SK-N-SH treated with all-trans-retinoic acid at 6 μM for 48 hours (cell line): ENCODE results near the gene CCT3.

Experiments used
- ARNTL ChIP-seq: fragments of 450-650 bp; formaldehyde crosslinking; IDR thresholded peaks from 2 replicates; pipeline ENCODE4 v1.5.0; 2020; ENCODE audit warnings: low read depth, mild to moderate bottlenecking, moderate library complexity, borderline replicate concordance
- CSDC2 ChIP-seq: fragments of 250-450 bp; sonication (Bioruptor Pico); IDR thresholded peaks from 2 replicates; pipeline ENCODE4 v1.5.0; 2020; ENCODE audit warnings: mild to moderate bottlenecking, moderate library complexity
- ESRRG ChIP-seq: fragments of 250-450 bp; sonication (Bioruptor Pico); IDR thresholded peaks from 2 replicates; pipeline ENCODE4 v1.6.1; 2021; ENCODE audit warnings: mild to moderate bottlenecking
- OSR1 ChIP-seq: fragments of 250-450 bp; sonication (Bioruptor Pico); IDR thresholded peaks from 2 replicates; pipeline ENCODE4 v1.8.0; 2022; ENCODE audit warnings: moderate library complexity, mild to moderate bottlenecking, inconsistent platforms
- RARB ChIP-seq: fragments of 250-450 bp; sonication (Bioruptor Pico); IDR thresholded peaks from 2 replicates; pipeline ENCODE4 v1.8.0; 2021; ENCODE audit warnings: mild to moderate bottlenecking, moderate library complexity
- ZFP3 ChIP-seq: fragments of 250-450 bp; sonication (Bioruptor Pico); IDR thresholded peaks from 2 replicates; pipeline ENCODE4 v1.5.0; 2020; ENCODE audit warnings: mild to moderate bottlenecking, moderate library complexity
- TF ChIP-seq, protein P1 (sequence below): fragments of 250-450 bp; sonication (Bioruptor Pico); IDR thresholded peaks from 2 replicates; pipeline ENCODE4 v1.5.1; 2021; ENCODE audit warnings: mild to moderate bottlenecking, moderate library complexity
- TF ChIP-seq, protein P2 (sequence below): fragments of 250-450 bp; sonication (Bioruptor Pico); IDR thresholded peaks from 2 replicates; pipeline ENCODE4 v1.8.0; 2021; ENCODE audit warnings: low read depth, mild to moderate bottlenecking, moderate library complexity, borderline replicate concordance
- TF ChIP-seq, protein P3 (sequence below): fragments of 250-450 bp; sonication (Bioruptor Pico); IDR thresholded peaks from 2 replicates; pipeline ENCODE4 v1.8.0; 2020; ENCODE audit warnings: mild to moderate bottlenecking, moderate library complexity, borderline replicate concordance

DNA sequence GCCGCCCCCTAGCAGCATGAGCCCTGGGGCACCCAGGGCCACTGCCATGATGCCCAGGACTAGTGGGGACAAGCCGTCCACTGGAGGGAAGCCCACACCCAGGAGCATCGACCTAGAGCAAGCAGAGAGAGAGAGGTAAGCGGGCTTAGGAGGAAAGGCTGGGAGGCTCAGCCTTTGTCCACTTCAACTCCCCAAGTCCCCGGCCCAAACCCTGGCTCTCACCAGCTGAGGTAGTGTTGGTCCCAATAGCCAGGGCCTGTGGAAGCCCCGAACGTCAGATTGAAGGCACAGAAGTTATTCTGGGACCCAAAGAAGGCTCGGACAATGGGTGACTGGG, 45.0 kb downstream of the CCT3 start:
- TF ChIP-seq ARNTL (CRISPR knock-in tag) (no peak), ESRRG (CRISPR knock-in tag) (no peak), ZFP3 (CRISPR knock-in tag) (no peak), CSDC2 (no peak), OSR1 (CRISPR knock-in tag) (no peak), RARB (CRISPR knock-in tag) (no peak)
- TF ChIP-seq, protein P1, sequence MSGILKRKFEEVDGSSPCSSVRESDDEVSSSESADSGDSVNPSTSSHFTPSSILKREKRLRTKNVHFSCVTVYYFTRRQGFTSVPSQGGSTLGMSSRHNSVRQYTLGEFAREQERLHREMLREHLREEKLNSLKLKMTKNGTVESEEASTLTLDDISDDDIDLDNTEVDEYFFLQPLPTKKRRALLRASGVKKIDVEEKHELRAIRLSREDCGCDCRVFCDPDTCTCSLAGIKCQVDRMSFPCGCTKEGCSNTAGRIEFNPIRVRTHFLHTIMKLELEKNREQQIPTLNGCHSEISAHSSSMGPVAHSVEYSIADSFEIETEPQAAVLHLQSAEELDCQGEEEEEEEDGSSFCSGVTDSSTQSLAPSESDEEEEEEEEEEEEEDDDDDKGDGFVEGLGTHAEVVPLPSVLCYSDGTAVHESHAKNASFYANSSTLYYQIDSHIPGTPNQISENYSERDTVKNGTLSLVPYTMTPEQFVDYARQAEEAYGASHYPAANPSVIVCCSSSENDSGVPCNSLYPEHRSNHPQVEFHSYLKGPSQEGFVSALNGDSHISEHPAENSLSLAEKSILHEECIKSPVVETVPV, result no peak
- TF ChIP-seq, protein P2, sequence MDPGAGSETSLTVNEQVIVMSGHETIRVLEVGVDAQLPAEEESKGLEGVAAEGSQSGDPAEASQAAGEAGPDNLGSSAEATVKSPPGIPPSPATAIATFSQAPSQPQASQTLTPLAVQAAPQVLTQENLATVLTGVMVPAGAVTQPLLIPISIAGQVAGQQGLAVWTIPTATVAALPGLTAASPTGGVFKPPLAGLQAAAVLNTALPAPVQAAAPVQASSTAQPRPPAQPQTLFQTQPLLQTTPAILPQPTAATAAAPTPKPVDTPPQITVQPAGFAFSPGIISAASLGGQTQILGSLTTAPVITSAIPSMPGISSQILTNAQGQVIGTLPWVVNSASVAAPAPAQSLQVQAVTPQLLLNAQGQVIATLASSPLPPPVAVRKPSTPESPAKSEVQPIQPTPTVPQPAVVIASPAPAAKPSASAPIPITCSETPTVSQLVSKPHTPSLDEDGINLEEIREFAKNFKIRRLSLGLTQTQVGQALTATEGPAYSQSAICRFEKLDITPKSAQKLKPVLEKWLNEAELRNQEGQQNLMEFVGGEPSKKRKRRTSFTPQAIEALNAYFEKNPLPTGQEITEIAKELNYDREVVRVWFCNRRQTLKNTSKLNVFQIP, result no peak
- TF ChIP-seq, protein P3, sequence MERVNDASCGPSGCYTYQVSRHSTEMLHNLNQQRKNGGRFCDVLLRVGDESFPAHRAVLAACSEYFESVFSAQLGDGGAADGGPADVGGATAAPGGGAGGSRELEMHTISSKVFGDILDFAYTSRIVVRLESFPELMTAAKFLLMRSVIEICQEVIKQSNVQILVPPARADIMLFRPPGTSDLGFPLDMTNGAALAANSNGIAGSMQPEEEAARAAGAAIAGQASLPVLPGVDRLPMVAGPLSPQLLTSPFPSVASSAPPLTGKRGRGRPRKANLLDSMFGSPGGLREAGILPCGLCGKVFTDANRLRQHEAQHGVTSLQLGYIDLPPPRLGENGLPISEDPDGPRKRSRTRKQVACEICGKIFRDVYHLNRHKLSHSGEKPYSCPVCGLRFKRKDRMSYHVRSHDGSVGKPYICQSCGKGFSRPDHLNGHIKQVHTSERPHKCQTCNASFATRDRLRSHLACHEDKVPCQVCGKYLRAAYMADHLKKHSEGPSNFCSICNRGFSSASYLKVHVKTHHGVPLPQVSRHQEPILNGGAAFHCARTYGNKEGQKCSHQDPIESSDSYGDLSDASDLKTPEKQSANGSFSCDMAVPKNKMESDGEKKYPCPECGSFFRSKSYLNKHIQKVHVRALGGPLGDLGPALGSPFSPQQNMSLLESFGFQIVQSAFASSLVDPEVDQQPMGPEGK (CRISPR knock-in tag), result no peak
